GM12872 (cell line): ENCODE measurements around the gene SSR4.

Experiments used
- TF ChIP-seq, protein P1 (sequence below): IDR thresholded peaks from 3 replicates; pipeline ENCODE4 v1.5.1; 2011; ENCODE audit warnings: low read depth, mild to moderate bottlenecking, low read length, moderate library complexity; ENCODE audit not compliant: insufficient read depth

SSR4 gene

DNA sequence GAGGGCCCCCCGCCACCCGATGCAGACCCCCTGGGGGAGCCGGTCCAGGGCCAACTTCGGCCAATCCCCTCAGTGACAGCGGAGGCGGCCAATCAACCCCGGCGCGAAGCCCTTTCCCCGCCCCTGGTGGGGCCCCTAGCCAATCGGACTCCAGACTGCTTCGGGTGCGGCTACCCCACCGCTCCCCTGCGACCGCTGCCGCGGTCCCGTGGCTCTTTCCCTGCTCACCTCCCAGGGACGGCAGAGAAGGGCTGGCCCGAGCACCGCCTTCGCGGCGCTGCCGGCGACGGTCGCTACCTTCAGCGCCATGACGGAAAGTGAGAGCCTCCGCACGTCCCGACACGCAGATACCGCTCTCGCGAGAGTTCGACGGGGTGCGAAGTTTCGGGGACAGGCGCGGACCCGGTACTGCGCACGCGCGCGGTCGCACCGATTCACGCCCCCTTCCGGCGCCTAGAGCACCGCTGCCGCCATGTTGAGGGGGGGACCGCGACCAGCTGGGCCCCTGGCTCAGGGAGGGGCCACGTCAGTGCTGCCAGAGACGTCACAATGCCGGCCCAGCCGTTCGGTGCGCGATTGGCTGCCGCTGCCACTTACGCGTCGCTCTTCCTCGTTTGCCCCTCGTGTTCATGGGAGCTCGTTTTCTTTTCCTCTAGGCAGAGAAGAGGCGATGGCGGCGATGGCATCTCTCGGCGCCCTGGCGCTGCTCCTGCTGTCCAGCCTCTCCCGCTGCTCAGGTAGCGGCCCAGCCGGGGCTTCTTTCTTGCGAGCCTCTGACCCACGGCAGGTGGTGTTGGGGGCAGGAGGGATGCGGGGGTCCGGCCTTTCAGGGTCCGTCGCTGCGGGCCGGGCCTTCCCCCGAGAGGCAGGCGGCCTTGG is at the start of gene SSR4, which contains the start of gene IDH3G:
Gene SSR4, plus strand, starts transcription at position 651 of the 879 bp plus-strand sequence. Its CDS starts 20 bp downstream, at position 671.
Gene IDH3G, minus strand, starts transcription at position 358 of the 879 bp plus-strand sequence. Its CDS starts 49 bp downstream, at position 309.
- TF ChIP-seq, protein P1, sequence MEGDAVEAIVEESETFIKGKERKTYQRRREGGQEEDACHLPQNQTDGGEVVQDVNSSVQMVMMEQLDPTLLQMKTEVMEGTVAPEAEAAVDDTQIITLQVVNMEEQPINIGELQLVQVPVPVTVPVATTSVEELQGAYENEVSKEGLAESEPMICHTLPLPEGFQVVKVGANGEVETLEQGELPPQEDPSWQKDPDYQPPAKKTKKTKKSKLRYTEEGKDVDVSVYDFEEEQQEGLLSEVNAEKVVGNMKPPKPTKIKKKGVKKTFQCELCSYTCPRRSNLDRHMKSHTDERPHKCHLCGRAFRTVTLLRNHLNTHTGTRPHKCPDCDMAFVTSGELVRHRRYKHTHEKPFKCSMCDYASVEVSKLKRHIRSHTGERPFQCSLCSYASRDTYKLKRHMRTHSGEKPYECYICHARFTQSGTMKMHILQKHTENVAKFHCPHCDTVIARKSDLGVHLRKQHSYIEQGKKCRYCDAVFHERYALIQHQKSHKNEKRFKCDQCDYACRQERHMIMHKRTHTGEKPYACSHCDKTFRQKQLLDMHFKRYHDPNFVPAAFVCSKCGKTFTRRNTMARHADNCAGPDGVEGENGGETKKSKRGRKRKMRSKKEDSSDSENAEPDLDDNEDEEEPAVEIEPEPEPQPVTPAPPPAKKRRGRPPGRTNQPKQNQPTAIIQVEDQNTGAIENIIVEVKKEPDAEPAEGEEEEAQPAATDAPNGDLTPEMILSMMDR: no peak

DNA sequence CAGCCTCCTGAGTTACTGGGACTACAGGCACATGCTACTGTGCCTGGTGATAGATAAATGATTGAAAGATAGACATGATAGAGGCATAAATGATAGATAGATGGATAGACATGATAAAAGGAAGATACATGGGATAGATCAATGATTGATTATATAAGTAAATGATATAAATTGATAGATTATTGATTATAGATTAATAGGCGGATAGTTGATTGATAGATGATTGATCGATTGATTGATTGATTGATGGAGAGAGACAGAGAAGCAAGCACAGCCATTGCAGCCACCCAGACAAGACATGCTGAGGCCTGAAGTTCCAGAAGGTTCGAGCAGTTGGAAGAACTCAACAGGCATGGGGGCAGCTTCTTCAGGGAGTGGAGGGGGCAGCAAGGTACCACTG is 48.1 kb upstream of the SSR4 start:
- TF ChIP-seq, protein P1: no peak

DNA sequence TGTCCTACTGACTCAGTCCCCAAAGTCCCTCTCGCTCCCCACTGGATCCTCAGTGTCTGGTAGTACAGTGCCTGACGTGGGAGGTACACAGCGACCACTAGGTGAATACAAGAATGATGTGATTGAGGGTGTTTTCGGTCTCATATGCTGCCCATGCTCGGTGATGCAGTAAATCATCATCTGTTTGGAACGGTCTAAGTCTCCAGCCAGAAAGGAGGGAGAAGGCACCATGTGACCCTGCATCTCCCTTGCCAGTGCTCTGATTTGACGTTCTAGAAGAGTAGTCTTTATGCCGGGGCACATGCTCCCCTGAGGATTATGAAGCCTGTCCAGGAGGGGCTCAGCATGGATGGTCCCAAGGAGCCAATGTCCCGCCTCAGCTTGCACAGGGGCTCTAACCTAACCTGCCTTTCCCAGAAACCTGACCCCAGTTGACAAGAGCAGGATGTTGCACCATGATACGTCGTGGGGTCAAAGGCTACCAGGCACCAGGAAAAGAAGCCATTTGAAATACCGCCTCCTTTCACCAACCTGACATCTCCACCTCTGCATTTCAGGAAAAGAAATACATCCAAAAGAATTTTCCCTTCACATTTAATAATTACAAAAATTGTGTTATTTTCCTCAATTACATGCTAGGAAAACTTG is 44.2 kb upstream of the SSR4 start:
- TF ChIP-seq, protein P1: no peak

GRCh38 chrX:153755136-153755535 is 39.3 kb upstream of the SSR4 start:
- TF ChIP-seq, protein P1: no peak

GRCh38 chrX:153761863-153762262 is 32.6 kb upstream of the SSR4 start:
- TF ChIP-seq, protein P1: no peak

- TF ChIP-seq, protein P1: no peak
Measured at GRCh38 chrX:153762626-153763173, 31.8 kb upstream of the SSR4 start.

DNA sequence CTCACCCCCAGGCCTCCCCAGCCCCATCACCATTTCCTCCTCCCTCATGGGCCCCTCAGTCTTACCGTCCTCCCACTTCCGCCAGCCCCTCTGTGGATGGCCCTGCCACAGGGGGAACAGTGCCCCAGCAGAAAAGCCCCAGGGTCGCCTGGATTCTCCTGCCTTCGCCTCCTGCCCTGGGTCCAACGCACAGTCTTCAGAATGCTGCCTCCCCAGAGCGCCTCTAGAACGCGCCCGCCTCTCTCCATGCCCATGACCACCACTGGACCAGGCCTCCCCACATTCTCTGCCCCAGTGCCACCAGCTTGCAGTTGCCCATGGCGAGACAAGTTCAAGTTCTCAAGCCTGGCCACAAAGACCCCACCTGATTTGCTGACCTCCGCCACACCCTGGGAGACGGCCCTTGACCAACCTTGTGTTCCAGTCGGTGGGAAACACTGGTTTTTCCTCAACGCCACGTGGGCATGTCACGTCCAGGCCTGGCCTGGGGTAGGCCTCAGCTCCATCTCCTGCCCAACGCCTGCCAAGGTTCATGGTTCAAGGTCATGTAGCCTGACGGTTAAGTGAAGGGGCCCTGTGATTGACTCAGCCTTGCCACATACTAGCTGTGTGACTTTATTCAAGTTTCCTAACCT is 31.1 kb upstream of the SSR4 start:
- TF ChIP-seq, protein P1: no peak
